HL-60 (cell line): ENCODE results near the gene RERE.

Source experiments
- DNase-seq, 2 experiments: peaks; one replicate each; pipeline ENCODE4 v3.0.0-alpha.2; 2010 to 2020; ENCODE audit warnings: low read depth in 1 of 2, low spot score in 1 of 2
- H3K27ac ChIP-seq: fragments of 250-450 bp; sonication (Bioruptor Pico); replicated peaks from 2 replicates; pipeline ENCODE4 v1.5.1; 2020; ENCODE audit warnings: mild to moderate bottlenecking, moderate library complexity
- H3K27me3 ChIP-seq: fragments of 250-450 bp; sonication (Bioruptor Pico); 2 replicates; pipeline ENCODE4 v1.5.1; 2021; ENCODE audit warnings: mild to moderate bottlenecking, moderate library complexity; ENCODE audit not compliant: insufficient read depth, poor library complexity, severe bottlenecking
- H3K4me3 ChIP-seq: replicated peaks from 2 replicates; pipeline ENCODE4 v1.5.1; 2011; ENCODE audit warnings: mild to moderate bottlenecking, control low read depth, low read length; ENCODE audit not compliant: insufficient read depth
- GABPA ChIP-seq: IDR thresholded peaks from 2 replicates; pipeline ENCODE4 v1.6.1; 2012; ENCODE audit warnings: low read depth
- POLR2AphosphoS5 ChIP-seq: IDR thresholded peaks from 2 replicates; pipeline ENCODE4 v1.6.1; 2012; ENCODE audit warnings: low read depth
- REST ChIP-seq: IDR thresholded peaks from 2 replicates; pipeline ENCODE4 v1.6.1; 2012; ENCODE audit warnings: low read depth; ENCODE audit not compliant: insufficient replicate concordance
- SPI1 ChIP-seq: IDR thresholded peaks from 2 replicates; pipeline ENCODE4 v1.6.1; 2012; ENCODE audit warnings: low read depth, mild to moderate bottlenecking, borderline replicate concordance
- TF ChIP-seq, protein P1 (sequence below): IDR thresholded peaks from one replicate; pipeline ENCODE4 v1.5.1; 2011; ENCODE audit warnings: low read length, control low read depth, inconsistent platforms; ENCODE audit not compliant: insufficient read depth

The RERE gene

GRCh38 chr1:8681911-8682310, 135.5 kb downstream of the RERE start:
- Histone ChIP-seq H3K27me3 (no peaks in the 10 kb centered on the region), H3K27ac (no peak overlapping the region), H3K4me3 (no peak overlapping the region)
- TF ChIP-seq, protein P1, sequence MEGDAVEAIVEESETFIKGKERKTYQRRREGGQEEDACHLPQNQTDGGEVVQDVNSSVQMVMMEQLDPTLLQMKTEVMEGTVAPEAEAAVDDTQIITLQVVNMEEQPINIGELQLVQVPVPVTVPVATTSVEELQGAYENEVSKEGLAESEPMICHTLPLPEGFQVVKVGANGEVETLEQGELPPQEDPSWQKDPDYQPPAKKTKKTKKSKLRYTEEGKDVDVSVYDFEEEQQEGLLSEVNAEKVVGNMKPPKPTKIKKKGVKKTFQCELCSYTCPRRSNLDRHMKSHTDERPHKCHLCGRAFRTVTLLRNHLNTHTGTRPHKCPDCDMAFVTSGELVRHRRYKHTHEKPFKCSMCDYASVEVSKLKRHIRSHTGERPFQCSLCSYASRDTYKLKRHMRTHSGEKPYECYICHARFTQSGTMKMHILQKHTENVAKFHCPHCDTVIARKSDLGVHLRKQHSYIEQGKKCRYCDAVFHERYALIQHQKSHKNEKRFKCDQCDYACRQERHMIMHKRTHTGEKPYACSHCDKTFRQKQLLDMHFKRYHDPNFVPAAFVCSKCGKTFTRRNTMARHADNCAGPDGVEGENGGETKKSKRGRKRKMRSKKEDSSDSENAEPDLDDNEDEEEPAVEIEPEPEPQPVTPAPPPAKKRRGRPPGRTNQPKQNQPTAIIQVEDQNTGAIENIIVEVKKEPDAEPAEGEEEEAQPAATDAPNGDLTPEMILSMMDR = no peak
- TF ChIP-seq REST (no peak), SPI1 (no peak), POLR2AphosphoS5 (no peak), GABPA (no peak)
- no peak for DNase-seq

DNA sequence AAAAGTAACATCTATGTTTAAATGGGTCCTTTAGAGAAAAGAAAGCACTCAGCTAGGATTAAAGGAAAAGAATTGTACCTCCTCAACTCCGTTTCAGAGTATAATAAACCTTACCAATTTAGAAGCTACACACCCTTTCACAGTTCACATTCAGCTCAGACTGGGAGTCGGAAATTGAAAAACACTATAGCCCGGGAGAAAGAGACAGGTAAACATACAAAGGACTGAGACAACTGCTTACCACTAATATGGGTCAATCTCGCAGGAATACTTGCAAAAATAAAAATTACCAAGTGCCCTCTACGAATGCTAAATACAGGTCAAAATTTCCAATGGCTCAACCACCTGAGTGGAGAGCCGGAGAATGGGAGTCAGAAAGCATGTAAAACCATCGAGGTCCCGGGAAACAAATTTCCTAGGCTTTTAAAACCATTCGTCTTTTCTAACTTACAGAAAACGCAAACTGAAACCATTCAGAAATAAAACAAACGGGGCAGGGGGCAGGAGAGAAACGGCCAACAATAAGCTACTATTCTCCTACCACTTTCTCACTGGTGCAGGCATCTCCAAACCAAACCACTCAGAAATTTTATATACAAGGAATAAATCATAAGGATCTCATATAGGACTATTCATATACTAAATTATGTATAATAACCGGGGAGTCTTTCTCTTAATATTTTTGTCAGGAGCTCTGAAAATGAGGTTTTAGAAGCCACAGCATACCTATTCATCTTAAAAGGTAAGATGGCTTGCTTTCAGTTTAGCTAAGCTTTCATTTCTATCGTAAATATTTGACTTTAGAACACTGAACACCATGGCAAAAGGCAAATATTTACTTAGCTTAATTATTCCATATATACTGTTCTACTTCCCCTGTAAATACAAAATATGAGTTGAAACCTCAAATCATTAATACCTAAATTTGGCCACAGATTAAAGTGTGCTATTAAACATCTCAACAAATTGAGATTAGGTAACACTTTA, 136.5 kb downstream of the RERE start:
- Histone ChIP-seq H3K4me3 (no peak overlapping the region), H3K27me3 (no peaks in the 10 kb centered on the region), H3K27ac (no peak overlapping the region)
- DNase-seq = no peak
- no peak for TF ChIP-seq REST
- no peak for TF ChIP-seq GABPA
- TF ChIP-seq POLR2AphosphoS5 = no peak
- TF ChIP-seq, protein P1 = no peak

GRCh38 chr1:8679929-8680663, 137.3 kb downstream of the RERE start:
- DNase-seq = no peak
- no peak overlapping the region for H3K27ac ChIP-seq
- no peak overlapping the region for H3K4me3 ChIP-seq
- no peak for TF ChIP-seq GABPA
- no peak for TF ChIP-seq SPI1
- no peak for TF ChIP-seq REST
- no peak for TF ChIP-seq POLR2AphosphoS5
- TF ChIP-seq, protein P1 = no peak
- no peaks in the 10 kb centered on the region for H3K27me3 ChIP-seq
